ENCODE measurements around the gene PTPRA. TPM values are rescaled to one million over a fixed set of nuclear protein-coding genes. Genes with fewer than 3 reads are reported as not detected.
A peak's percentile ranks its signal among the peaks of the same experiment; 100 is the strongest.

The PTPRA gene
- total and polyA plus RNA-seq, 2 of the 13 experiments (the other 11 are each of a cell fraction or from before 2014, with no cell fraction given), result 47.2 to 127 TPM

DNA sequence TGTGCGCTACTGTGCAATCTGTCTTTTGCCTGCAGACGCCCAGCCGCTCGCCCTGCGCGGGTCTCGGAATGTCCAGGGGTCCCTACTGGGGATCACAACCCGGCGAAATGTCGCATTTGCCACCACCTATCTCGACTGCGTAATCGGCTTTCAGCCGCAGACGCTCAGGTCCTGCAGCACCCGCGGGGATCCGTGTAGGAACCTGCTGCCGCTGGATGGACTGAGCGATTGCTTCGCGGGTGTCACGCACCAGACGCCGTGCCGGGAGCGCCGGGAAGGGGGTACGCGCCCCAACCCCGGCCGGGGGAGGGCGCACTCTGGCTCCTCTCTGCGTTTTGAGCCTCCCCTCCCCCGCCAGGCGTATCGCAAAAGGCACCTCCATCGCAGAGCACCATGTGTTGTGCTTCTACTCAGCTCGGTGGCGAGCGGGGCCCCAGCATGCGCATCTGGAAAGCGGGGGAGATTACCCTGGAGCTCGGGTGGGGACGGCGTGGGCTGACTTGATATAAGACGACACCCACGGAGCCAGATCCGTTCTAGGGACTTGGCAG is 747 bp upstream of the PTPRA start (continued):
- TF ChIP-seq GLI4 (CRISPR knock-in tag; IDR thresholded peaks at IDR 0.05; ENCODE audit: borderline replicate concordance) (no peak; the same call in 1 of the 2 replicates), CBFB (CRISPR knock-in tag; IDR thresholded peaks at IDR 0.05) (no peak), AHDC1 (CRISPR knock-in tag; IDR thresholded peaks at IDR 0.05; ENCODE audit: borderline replicate concordance) (no peak), SSRP1 (CRISPR knock-in tag; IDR thresholded peaks at IDR 0.05) (no peak), RBFOX2 (IDR thresholded peaks at IDR 0.05; ENCODE audit: low read depth, low read length) (no peak), ADNP (CRISPR knock-in tag; IDR thresholded peaks at IDR 0.05) (no peak), ZNF891 (CRISPR knock-in tag; IDR thresholded peaks at IDR 0.05) (peak; percentile 96), ZNF550 (CRISPR knock-in tag; IDR thresholded peaks at IDR 0.05; ENCODE audit: borderline replicate concordance) (no peak), ZNF879 (CRISPR knock-in tag; IDR thresholded peaks at IDR 0.05) (no peak), ZNF44 (CRISPR knock-in tag; IDR thresholded peaks at IDR 0.05) (no peak), ZNF572 (CRISPR knock-in tag; IDR thresholded peaks at IDR 0.05) (no peak), ZNF678 (CRISPR knock-in tag; IDR thresholded peaks at IDR 0.05) (no peak), SOX6 (IDR thresholded peaks at IDR 0.05) (no peak), SOX6 (CRISPR knock-in tag; IDR thresholded peaks at IDR 0.05) (peak; percentile 41; the same call in 1 of the 2 replicates), SAP130 (CRISPR knock-in tag; IDR thresholded peaks at IDR 0.05; ENCODE audit: low read depth) (peak; percentile 60), ZZZ3 (CRISPR knock-in tag; IDR thresholded peaks at IDR 0.05; ENCODE audit: borderline replicate concordance) (no peak), RXRA (CRISPR knock-in tag; IDR thresholded peaks at IDR 0.05) (peak; percentile 18), ZNF12 (CRISPR knock-in tag; IDR thresholded peaks at IDR 0.05) (no peak; the same call in 1 of the 2 replicates)
- TF ChIP-seq, protein P1, sequence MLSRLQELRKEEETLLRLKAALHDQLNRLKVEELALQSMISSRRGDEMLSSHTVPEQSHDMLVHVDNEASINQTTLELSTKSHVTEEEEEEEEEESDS (CRISPR knock-in tag; IDR thresholded peaks at IDR 0.05; ENCODE audit: borderline replicate concordance), result no peak
- TF ChIP-seq, protein P2, sequence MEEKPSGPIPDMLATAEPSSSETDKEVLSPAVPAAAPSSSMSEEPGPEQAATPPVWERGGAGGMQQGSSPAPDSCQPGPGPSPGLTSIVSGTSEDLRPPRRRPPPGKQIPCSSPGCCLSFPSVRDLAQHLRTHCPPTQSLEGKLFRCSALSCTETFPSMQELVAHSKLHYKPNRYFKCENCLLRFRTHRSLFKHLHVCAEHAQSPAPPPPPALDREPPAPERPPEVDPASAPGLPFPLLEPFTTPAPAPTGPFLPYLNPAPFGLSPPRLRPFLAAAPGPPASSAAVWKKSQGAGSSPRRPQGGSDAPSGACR (CRISPR knock-in tag; IDR thresholded peaks at IDR 0.05), result no peak
- TF ChIP-seq, protein P3, sequence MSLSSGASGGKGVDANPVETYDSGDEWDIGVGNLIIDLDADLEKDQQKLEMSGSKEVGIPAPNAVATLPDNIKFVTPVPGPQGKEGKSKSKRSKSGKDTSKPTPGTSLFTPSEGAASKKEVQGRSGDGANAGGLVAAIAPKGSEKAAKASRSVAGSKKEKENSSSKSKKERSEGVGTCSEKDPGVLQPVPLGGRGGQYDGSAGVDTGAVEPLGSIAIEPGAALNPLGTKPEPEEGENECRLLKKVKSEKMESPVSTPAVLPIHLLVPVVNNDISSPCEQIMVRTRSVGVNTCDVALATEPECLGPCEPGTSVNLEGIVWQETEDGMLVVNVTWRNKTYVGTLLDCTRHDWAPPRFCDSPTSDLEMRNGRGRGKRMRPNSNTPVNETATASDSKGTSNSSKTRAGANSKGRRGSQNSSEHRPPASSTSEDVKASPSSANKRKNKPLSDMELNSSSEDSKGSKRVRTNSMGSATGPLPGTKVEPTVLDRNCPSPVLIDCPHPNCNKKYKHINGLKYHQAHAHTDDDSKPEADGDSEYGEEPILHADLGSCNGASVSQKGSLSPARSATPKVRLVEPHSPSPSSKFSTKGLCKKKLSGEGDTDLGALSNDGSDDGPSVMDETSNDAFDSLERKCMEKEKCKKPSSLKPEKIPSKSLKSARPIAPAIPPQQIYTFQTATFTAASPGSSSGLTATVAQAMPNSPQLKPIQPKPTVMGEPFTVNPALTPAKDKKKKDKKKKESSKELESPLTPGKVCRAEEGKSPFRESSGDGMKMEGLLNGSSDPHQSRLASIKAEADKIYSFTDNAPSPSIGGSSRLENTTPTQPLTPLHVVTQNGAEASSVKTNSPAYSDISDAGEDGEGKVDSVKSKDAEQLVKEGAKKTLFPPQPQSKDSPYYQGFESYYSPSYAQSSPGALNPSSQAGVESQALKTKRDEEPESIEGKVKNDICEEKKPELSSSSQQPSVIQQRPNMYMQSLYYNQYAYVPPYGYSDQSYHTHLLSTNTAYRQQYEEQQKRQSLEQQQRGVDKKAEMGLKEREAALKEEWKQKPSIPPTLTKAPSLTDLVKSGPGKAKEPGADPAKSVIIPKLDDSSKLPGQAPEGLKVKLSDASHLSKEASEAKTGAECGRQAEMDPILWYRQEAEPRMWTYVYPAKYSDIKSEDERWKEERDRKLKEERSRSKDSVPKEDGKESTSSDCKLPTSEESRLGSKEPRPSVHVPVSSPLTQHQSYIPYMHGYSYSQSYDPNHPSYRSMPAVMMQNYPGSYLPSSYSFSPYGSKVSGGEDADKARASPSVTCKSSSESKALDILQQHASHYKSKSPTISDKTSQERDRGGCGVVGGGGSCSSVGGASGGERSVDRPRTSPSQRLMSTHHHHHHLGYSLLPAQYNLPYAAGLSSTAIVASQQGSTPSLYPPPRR (CRISPR knock-in tag; IDR thresholded peaks at IDR 0.05; ENCODE audit: borderline replicate concordance), result no peak
